ENCODE data around the gene CLCNKB.
A peak's percentile ranks its signal among the peaks of the same experiment; 100 is the strongest.

The CLCNKB gene

GRCh38 chr1:16076031-16076864, 32.7 kb downstream of the CLCNKB start:
- no peak for DNase-seq (ENCODE audit: low read depth)

GRCh38 chr1:16076865-16077238, 33.3 kb downstream of the CLCNKB start:
- no peak for DNase-seq (ENCODE audit: low read depth)

GRCh38 chr1:16077406-16078245, 34.0 kb downstream of the CLCNKB start:
- DNase-seq (ENCODE audit: low read depth), result no peak

- peak; percentile 65 for DNase-seq (ENCODE audit: low read depth)
These were observed 35.5 kb downstream of the CLCNKB start for GRCh38 chr1:16078925-16079656.

DNA sequence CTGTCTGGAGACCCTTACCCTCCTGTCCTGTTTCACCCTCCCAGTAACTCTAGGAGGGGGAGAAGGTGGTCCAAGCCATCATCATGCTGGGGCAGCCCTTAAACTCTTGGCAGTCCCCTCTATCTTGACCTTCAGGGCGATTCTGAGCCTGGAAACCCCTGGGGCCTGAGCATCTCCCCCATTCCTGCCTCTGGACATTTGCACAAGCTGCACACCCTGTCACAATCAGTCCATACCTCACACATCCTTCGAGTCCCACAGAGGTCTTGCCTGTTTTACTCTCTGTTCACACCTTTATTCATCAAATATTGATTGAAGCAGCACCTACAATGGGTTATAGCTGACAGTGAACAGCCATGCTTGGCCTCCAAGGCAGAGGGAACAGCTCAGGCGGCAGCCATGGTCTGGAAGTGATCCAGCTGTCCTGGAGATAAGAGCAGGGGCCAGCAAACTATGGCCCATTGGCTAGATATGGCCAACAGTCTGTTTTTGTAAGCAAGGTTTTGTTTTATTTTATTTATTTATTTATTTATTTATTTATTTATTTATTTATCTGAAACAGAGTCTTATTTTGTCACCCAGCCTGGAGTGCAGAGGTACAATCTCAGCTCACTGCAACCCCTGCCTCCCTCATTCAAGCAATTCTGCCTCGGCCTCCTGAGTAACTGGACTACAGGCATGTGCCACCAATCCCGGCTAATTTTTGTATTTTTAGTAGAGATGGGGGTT, 37.0 kb downstream of the CLCNKB start:
- no peak for DNase-seq (ENCODE audit: low read depth)

DNA sequence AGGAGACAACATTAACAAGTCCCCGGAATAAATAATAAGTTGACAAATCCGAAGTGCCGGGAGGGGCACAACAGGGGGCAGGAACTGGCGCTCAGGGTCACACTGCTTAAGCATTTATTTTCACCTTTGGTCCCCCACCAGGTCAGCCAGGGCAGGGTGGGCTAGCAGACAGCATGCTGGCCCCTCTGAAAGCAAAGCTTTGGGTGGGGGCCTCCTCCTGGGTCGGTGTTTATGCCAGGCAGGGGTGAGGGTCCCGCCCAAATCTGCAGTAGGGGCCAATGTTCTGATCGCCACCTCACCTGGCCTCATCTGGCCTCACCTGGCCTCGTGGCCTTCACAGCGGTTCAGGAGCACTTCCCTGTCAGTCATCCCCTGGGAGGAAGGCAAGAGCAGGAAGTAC, 38.1 kb downstream of the CLCNKB start:
- no peak for DNase-seq (ENCODE audit: low read depth)

- peak; percentile 33 for DNase-seq (ENCODE audit: low read depth)
These were observed 38.9 kb downstream of the CLCNKB start for GRCh38 chr1:16082283-16083038.

GRCh38 chr1:16083486-16083885, 39.9 kb downstream of the CLCNKB start:
- DNase-seq (ENCODE audit: low read depth), result no peak

- no peak for DNase-seq (ENCODE audit: low read depth)
These were observed 41.9 kb downstream of the CLCNKB start for GRCh38 chr1:16085522-16085921.

- no peak for DNase-seq (ENCODE audit: low read depth)
These were observed 44.2 kb downstream of the CLCNKB start for GRCh38 chr1:16087733-16088132.

DNA sequence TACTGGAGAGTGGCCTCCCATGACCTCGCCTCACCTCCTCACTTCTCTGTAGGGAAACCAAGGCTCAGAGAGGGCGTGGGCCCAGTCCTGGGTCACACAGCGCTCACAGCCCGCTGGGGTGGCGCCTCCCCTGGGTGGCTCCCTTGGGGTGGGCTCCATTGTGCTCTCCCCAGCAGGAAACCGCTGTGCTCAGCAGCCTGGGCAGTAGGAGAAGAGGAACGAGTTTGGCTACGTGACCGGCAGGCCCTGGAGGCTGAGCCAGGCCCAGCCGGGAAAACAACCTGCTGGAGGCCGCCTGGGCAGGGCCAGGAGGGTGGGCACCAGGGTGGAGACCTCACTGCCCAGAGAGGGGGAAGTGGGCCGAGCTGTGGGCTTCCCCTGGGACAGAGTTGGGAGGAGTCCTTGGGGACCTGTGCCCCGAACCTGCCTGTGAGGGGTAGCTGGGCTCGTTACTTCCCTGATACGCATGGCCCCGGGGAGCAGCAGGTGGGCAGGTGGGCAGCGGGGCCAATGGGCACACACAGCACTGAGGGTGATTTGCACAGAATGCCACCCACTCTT, 44.8 kb downstream of the CLCNKB start:
- no peak for DNase-seq (ENCODE audit: low read depth)

DNA sequence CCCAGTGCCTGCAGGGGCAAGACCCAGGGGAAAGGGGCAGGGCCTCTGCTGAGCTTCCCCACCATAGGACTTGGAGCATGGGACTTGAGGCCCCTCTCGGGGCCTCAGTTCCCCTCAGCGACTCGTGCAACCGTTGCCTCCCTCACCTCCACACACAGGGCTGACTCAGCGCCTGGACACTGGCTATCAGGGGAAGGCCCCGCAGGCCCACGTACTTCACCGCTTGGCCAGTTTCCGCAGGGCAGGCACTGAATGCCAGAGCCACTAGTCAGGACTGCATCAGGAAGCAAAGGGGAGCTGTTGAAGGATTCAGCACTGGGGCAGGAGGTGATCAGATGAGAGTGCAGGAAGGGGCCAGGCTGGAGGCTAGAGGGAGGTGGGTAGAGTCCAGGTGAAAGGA, 45.4 kb downstream of the CLCNKB start:
- DNase-seq (ENCODE audit: low read depth), result no peak

GRCh38 chr1:16090076-16090826, 46.7 kb downstream of the CLCNKB start:
- no peak for DNase-seq (ENCODE audit: low read depth)

DNA sequence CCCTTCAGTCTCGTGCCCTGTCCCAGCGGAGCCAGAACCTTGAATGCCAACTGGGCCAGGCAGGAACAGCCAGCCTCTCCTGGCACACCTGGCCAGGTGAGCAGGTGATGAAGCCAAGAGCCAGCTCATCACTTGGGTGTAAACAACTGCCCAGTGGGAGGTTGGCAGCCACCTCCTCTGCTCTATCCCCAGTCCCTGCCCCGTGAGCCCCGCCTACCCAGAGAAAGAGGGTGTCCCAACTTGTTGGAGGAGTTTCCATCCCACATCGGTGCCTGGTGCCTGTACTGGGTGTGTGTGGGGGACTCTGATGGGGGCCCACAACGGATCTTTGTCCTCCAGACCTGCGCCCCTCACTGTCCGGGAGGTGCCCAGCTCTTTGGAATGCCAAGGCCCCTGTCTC, 47.7 kb downstream of the CLCNKB start:
- DNase-seq (ENCODE audit: low read depth), result no peak

GRCh38 chr1:16092097-16092922, 48.7 kb downstream of the CLCNKB start:
- no peak for DNase-seq (ENCODE audit: low read depth)

DNA sequence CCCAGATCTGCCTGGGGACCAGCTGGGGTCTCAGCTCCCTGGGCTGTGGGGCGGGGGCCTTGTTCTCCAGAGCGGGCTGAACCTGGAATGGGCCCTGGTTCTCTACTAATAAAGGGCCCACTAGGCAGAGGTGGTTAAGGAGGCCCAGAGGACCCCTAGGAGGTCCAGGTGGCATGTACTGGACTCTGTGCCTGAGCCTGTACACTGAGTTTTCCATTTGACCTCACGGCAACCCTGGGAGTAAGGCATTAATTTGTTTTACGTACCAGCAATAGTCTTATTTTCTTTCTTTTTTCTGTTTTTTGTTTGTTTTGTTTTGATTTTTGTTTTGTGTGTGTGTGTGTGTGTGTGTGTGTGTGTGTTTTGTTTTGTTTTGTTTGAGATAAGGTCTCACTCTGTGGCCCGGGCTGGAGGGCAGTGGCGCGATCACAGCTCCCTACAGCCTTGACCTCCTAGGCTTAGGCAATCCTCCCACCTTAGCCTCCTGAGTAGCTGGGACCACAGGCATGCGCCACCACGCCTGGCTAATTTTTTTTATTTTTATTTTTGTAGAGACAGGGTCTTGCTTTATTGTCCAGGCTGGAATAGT, 49.4 kb downstream of the CLCNKB start:
- no peak for DNase-seq (ENCODE audit: low read depth)

DNA sequence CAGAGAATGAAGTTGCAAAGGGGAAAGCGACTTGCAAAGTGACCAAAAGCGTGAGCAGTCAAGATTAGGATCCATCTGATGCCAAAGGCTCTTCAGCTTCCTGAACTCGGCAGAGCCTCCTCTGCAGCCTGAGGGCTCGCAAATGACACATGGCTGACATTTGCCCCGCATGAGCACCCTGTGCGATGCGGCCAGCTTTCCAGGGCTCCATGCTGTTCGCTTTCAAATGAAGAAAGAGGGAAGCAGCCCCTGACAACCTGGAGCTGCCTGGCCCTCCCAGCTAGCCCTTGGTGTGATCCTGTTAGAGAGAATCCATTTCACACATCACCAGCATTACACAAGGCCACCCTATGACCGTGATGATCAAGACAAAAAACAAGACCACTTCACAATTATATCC, 50.0 kb downstream of the CLCNKB start:
- DNase-seq (ENCODE audit: low read depth), result no peak

DNA sequence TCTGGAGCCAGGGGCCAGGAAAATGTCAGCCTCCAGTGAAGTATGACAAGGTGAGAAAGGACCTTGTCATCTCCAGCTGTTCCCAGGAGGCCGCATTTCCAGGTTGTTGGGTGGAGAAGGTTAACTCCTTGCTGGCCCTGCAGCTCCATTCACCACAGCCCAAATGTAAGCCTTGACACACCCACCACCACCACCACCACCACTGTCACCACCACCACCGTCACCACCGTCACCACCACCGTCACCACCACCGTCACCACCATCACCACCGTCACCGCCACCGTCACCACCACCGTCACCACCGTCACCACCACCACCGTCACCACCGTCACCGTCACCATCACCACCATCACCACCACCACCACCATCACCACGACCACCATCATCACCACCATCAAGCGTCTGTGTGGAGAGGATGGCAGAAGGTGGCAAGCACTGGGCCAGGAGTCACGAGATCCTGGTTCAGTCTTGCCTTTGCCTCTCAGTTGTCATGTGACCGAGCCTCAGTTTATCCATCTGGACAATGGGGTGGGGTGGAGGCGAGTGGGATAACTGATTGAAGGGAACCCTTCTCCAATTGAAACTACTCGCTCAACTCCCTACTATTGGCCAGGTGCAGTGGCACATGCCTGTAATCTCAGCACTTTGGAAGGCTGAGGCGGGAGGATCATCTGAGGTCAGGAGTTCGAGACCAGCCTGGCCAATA, 51.0 kb downstream of the CLCNKB start:
- no peak for DNase-seq (ENCODE audit: low read depth)

All from activated gamma-delta T cell treated with anti-CD3 and anti-CD28 coated beads, Interleukin-2, amount 50 U/mL, for 16 hours (primary cell).